A204.1 (cell line): ENCODE data around the gene CCND2.

Experiments
- FAIRE-seq: peaks from 2 replicates; lab custom pipeline; 2012; peaks lifted over from hg19 to GRCh38; lab: Jason Lieb, UNC

The CCND2 gene

DNA sequence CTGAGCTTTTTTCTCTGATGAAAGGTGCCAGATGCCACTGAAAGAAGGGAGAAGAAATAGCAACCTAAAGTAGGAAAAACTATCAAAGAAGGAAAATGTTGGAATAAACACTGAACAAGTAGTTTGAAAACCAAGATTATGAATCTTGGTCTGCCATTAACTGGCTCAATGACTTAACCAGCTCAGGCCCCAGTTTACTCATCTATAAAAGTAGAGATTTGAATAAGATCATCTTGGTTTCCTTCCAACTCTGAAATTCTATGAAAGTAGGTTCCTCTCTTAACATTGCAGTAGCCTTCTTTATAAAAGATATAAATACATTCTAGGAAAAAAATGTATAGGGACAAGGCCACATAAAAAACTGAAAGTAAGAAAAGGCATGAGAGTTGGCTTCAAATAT is 16.1 kb upstream of the CCND2 start:
- FAIRE-seq, result no peak

DNA sequence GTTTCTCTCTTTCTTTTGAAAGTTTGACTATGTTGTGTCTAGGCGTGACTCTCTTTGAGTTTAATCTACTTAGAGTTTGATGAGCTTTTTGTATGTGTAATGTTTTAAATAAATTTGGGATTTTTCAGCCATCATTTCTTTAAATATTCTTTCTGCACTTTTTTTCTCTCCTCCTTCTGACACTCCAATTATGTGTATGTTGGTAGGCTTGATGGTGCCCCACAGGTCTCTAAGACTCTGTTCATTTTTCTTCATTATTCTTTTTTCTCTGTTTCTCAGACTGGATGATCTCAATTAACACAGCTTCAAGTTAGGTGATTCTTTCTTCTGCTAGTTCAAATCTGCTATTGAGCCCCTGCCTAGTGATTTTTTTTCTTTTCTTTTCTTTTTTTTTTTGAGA is 14.5 kb upstream of the CCND2 start:
- no peak for FAIRE-seq

DNA sequence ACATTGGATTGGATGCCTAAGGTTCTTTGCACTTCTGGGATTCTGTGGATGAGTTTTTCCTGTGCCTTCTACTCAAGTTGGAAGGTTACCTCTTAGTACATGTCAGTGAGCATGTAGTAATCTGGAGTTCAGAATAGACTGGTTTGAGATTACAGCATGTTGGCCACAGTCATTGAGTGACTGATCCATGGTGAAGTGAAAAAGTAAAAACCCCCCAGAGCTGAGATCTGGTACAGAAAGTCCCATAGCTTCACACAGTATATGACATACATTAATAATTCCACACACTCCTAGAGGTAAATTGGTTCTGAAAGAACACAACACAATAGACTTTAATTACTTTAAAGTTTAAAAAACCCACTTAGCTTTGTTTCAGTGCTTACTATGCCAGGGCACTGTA is 11.9 kb upstream of the CCND2 start:
- no peak for FAIRE-seq

DNA sequence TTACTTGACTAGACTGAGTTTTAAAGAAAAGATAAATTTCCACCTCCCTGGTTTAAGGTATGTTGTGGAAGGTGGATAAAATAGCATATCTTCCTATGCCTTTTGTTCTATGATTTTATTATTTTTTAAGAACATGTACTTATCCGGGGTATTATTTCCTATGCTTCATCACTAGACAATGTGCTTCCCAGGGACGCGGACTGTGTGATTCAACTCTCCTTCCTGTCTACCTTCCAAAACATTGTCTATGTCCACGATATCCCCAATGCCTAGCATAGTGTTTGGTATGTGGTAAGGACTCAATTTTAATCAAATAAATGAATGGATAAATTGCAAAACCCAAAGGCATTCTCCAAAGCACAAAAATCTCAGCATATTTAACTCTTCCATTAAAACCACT is 8.3 kb upstream of the CCND2 start:
- FAIRE-seq, result no peak

DNA sequence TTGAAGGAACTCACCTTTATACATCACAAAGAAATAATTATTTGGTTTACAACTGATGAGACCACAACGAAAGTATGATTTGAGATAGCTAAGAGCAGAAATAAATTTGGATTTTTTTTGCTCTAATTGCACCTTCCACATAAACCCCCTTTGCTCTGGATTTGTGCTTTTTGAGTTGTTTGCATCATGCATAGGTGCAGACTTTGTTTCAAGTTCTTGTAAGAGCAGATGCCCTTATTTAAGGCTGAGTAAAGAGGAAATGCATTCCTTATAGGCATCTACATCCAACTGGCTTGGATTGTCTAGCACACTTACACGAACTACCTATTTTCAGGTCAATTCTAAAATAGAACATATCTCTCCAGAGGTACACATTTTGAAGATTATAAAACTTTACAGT is 6.6 kb upstream of the CCND2 start:
- FAIRE-seq, result no peak

DNA sequence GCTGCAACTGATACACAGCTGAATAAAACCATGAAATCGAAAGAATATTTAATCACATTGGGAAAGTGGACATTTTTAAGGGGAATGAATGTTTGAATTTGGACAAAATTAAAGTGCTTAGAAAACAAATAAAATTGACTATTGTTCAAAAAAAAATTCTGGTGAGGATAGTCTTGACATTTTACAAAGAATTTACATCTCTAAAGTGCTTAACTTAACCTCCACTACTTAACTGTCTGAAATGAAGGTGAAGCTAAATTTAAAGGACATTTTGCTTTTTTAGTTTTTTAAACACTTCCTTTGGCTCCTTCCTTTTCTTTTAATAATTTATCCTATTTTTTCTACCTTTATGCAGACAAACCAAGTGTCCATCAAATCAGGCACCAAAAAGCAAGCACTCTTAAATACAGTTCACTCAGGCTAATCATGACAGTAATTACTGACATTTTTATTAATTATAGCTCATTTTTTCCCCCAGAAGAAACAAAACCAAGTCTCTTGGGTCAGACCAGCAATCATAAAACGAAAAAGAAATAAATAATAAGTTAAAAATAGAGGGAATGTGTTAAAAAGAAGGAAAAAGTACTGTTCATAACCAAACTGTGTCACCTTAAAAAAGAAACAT is 5.7 kb upstream of the CCND2 start:
- FAIRE-seq, result no peak

DNA sequence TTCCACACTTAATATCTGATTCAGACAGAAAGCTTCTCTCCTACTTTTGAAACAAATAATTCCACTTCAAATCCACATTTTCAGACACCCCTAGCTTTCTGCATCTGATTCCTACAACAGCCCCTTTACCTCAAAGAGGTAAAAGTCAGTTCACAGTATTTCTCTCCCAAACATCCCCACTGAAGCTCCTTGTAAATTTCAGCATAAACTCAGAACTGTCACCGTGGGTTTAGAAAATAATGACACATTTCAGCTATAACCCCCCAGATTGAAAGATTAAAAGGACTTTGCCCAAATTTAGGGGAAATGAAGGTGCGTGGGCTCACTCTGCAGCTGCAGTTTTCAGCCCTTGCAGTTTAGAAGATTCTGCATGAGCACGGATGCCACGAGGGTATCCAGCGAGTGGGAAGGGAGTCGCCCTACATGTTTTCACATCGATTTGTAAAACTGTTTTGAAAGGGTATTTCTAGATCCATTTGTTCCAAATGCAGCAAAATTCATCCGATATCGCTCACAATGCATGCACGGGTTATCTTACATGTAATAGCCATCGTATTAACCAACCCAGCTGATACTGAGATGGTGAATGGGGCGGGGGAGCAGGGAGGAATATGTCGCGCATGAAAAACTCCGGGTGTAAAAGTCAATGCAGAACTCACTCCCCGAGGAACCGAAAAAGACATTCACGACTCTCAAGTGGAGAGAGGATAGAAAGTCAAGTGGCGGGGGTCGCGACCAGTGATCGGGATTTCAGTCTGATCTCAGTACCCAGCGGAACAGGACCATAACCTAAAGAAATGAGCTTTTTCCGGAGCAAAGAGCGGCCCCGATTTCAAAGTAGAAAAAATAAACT is 5.0 kb upstream of the CCND2 start:
- no peak for FAIRE-seq

DNA sequence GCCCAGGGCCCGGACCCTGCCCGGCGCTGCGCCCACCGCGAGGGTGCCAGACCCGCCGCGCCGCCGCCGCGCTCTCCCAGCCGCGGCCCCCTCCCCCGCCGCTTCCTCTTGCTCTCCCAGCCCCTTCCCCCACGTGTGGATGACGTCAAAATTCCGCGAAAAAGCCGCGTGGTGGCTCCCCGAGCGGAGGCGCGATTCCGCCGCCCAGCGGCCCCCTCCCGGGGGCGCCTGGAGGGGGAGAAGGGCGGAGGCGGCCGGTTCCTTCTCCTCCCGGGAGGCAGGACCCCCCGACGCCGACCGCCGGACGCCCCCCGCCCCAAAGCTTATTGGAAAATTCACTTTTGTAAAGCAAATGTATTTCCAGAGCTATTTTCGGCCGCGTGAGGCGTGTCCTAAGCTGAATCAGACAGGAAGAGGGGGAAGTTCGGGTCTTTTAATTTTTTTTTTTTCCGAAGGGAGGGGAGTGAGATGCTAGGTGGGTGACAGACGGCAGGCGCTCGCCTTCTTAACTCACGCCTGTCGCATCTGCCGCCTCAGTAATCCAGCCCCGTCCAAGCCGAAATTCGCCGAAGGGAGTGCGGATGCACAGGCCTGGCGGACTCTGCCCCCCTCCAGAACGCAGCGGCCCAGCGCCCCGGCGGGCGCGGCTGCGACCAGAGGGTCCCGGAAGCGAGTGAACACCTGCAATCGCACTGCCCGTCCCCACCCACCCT is 4.1 kb upstream of the CCND2 start:
- FAIRE-seq, result no peak

DNA sequence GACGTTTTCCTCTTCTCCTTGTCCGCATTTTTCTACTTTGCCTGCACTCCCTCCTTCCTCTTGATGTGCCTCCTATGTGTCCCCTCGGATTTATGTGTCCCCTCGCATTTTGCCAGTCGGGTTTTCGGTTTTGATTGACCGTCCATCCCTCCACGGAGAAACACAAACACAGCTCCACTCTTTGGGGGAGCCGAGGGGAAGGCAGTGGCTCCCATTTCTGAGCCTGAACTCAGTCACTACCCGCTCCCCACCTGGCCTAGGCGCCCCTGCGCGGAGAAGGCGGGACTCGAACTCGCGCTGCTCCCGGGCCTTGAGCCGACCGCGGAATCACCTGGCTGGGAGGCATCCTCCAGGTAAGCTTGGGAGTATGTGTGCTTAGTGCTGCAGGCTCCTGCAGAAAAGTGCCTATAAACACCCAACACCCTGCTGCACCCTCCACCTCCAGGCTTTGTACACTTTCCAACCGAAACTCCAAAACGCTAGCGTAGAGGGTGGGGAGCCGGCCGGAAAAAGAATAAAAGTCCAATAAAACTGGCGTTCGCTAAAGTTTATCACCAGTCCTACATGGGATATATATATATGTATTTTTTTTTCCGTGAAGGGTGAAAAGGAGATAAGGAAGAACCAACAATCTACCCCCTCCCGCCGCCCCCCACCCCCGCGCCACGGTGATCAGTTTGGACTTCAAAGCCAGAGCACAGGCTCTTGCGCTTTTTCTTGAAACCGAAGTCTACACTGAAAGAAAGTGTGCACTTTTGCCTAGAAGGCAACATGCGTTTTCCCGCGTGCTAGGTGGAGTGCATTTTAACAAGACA is 3.3 kb upstream of the CCND2 start:
- no peak for FAIRE-seq

DNA sequence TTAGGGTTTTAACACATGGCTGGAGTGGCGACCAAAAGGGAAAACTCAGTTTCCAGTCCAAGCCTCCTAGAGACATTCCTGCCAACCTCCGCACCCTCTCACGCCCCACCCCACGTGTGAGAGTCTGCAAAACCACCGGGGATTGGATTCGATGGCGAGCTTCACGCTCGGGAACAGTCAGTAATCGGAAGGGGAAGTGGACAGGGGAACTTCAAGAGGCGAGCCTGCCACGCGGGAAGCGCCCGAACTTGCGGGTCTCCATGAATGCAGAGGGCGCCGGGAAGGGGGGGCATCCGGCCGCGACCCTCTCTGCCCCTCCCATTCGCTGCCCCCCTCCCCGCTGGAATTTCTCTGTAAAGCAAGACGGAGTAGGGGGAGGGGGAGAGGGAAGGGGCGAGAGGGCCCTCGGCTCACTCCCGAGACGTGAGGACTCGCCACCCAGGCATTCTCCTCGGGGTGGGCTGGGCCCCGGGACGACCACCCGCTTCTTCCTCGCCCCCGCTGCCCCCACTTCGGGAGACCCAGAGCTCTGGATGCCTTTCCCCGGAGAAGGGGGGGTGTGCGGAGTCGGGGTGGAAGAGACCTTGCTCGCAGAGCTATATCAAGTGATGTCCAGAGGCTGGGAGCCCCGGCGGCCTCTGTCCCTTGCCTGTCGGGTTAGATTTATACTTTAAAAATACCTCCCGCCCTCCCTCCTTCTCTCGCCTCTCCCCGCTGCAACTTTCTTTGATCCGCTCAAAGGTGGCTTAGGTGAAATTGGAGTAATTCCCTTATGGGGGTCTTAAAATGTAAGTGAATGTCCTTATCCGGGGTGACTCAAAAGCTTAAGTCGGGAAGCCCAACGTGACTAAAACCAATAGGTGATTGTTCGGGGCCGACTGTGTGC is 2.5 kb upstream of the CCND2 start:
- no peak for FAIRE-seq

DNA sequence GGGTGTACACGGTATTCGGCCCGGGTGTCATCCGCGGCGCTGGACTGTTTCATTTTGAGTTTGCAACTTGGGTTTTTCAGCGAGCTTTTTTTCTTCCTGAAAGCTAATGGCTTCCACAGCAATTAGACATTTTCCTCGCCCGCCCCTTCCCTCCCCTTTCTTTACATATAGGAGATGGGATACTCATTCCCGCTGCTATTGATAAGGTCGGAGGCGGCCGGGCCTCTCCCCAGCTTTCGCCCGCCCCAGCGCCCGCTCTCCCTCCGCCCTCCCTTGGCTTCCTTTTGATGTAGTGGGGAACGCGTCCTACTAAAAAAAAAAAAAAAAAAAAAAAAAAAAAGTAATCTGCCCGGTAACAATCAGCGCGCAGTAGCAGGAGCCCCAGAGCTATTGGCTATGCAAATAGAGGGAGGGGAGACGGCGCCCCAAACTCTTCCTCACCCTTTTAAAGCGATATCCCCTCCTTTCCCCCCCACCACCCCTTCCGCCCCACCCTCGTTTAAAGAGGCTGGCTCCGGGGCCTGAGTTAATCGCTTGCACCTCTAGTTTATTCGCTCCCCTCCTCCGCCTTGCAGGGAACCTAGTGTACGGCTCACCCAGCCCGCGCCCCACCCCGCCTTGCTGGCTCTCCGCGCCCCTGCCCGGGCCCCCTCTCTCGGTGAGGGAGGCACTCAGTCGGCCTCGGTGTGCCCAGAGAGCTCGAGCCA is 1.7 kb upstream of the CCND2 start:
- FAIRE-seq, result no peak

DNA sequence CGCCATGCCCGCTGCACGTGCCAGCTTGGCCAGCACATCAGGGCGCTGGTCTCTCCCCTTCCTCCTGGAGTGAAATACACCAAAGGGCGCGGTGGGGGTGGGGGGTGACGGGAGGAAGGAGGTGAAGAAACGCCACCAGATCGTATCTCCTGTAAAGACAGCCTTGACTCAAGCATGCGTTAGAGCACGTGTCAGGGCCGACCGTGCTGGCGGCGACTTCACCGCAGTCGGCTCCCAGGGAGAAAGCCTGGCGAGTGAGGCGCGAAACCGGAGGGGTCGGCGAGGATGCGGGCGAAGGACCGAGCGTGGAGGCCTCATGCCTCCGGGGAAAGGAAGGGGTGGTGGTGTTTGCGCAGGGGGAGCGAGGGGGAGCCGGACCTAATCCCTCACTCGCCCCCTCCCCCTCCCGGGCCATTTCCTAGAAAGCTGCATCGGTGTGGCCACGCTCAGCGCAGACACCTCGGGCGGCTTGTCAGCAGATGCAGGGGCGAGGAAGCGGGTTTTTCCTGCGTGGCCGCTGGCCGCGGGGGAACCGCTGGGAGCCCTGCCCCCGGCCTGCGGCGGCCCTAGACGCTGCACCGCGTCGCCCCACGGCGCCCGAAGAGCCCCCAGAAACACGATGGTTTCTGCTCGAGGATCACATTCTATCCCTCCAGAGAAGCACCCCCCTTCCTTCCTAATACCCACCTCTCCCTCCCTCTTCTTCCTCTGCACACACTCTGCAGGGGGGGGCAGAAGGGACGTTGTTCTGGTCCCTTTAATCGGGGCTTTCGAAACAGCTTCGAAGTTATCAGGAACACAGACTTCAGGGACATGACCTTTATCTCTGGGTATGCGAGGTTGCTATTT is 914 bp upstream of the CCND2 start:
- no peak for FAIRE-seq

DNA sequence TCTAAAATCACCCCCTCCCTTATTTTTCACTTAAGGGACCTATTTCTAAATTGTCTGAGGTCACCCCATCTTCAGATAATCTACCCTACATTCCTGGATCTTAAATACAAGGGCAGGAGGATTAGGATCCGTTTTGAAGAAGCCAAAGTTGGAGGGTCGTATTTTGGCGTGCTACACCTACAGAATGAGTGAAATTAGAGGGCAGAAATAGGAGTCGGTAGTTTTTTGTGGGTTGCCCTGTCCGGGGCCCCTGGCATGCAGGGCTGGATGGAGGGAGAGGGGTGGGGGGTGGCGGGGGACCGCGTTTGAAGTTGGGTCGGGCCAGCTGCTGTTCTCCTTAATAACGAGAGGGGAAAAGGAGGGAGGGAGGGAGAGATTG is 300 bp upstream of the CCND2 start:
- no peak for FAIRE-seq

DNA sequence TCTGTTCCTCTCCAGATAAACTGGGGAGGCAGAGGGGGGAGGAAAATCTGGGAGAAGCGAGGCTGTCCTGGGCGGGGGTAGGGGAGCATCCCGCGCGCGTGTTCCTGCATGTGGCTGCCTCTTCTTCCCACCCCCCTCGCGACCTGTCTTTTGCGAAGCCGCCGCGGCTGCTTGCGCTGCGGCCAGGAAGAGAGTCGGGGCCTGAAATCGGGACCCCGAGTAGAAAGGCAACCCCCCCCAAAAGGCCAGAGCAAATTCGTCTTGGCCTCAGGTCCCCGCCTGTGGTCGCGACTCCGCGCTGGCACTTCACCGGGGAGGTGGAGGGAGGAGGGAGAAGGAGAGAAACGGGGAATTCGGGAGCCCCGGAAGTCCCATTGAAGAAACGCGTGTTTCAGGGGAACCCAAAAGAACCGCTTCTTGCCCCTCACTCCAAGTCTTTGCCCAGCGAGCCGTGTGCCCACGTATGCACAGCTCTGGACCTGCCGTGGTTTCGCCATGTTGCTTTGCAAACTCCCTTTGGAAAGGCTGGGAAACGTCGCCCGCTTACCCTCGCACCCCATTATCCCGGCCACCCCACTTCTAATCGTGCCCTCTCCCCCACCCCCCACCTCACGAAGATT is 944 bp downstream of the CCND2 start:
- FAIRE-seq, result no peak

DNA sequence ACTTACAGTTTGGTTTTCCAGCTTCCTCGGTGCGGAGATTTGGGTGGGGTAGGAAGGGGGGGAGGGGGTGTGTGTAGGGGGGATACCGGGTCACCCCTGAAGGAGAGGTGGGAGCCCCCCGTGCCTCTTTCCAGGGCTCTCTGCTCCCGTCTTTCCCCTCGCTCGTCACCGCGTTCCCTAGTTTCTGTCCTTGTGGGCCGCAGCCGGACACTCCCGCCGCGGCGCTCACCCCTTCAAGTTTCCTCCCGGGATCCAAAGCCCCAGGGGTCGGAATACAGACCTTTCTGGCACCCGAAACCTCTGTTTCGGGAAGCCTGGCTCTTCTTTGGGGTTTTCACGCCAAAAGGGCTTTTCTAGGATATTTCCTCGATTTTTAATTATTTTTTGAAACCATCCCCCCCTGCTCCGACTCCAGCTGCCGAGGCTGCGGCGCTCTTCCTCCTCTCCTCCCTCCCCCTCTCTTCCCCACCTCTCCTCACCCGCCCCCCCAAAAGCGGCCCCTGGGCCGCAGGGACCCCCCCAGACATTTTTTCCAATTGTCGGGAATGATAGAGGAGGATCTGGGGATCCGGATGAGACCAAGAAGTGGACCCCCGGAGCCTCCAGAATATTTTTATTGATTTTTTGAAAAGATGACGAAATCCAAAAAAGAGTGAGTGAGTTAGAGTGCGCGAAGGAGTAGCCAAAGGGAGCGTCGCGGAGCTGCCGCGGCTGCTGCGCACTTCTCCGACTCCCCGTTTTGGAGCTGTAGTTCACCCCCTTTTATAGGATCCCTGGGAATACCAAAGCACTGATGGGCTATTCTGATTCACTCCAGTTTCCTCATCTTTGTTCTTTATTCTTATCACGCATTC is 1.7 kb downstream of the CCND2 start:
- FAIRE-seq, result no peak

DNA sequence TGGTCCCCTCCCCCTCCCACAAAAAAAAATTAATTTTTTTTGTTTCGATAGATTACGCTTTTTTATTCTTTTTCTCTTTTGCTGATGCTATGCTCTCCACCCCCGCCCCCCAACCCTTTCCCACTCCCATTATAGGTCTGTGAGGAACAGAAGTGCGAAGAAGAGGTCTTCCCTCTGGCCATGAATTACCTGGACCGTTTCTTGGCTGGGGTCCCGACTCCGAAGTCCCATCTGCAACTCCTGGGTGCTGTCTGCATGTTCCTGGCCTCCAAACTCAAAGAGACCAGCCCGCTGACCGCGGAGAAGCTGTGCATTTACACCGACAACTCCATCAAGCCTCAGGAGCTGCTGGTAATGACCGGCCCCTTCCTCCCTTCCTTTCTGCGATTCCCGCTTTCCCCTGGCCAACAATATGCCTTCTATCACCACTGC is 2.3 kb downstream of the CCND2 start:
- no peak for FAIRE-seq

DNA sequence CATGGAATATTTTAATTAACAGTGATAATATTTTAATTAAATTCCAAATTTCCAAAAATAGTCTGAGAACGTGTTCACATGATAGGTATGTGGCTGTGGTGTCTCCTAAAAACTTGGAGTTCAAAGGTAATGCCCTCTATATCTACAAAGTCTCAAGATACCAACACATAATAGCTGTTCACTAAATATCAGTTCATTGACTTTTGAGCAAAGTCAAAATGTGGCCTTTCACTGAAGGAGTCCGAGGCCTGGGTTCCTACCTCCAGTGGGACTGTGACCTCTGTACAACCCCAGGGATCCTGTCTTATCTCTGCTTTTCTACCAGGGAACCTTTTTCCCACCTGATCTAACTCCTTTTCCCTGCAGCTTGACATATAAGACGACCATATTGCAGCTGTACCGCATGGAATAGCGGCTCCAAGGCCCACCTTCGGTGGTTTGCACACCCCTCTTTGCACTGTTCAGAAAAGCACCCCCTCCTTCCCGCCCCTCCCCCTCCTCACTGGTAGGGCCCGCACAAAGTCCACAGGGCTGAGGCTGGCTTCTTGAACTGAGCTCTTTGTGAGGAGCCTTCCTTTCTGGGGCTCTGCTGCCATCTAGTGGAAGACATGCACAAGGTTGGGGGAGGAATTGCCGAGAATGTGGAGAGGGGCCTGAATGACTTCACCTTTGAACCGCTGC is 3.1 kb downstream of the CCND2 start:
- no peak for FAIRE-seq

DNA sequence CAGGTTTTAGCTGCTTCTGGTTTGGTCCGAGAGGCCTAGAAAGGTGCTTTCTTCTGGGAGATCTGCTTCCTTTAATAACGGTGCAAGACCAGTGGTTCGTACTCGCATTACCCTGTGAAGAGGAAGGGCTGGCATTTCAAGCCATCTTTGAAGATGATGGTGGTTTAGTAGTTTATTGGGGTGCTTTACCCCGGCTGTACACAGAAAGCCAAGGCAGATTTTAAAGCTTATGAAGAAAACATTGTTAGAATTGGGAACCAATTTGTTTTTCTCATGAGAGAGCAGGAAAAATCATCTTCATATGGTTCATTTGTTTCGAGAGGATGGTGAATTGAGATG is 3.6 kb downstream of the CCND2 start:
- FAIRE-seq, result no peak
